ENCODE data around the gene KIF2C.
"Not testable (repeated sequence)": the region's sequence is repeated elsewhere in the genome, so short reads cannot be mapped to it uniquely, and the experiment has no call there.

KIF2C gene

DNA sequence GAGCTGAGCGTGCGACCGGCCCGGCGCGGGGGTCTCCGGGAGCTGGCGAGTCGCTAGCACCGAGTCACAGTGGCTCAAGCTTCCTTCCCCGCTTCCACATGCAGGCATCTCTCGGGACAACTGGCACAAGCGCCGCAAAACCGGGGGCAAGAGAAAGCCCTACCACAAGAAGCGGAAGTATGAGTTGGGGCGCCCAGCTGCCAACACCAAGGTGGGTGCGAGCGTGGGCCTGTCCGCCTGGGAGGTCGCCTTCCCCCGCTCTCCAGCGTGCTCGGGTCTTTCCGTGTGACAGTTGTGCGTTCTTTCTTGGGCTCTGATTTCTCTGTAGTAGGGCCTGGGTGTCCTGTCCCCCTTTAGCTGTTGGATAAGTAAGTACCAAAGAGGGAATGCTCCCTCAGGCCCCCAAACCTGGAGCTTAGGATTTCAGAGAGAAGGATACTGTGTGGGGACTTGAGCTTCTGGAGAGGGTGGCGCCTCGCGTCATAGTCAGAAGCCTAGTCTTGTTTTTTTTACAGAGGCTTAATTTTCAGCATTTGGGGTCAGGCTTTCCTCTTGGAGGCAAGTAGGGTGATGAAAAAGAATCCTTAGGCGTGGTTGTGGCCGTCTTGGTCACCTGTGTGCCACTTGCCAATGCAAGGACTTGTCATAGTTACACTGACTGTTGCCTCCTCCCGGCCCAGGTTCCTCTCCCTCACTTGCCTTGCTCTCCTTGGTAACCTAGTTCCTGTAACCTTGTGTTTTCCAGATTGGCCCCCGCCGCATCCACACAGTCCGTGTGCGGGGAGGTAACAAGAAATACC, 36.5 kb downstream of the KIF2C start:
- DNase-seq (ENCODE audit: low read depth) = peak; percentile 30

GRCh38 chr1:44776730-44777068, 37.1 kb downstream of the KIF2C start:
- no peak for DNase-seq (ENCODE audit: low read depth)

- no peak for DNase-seq (ENCODE audit: low read depth)
These were observed 37.9 kb downstream of the KIF2C start for GRCh38 chr1:44777547-44777946.

- DNase-seq (ENCODE audit: low read depth) = no peak
These were observed 38.5 kb downstream of the KIF2C start for GRCh38 chr1:44777969-44778635.

GRCh38 chr1:44778705-44779576, 39.3 kb downstream of the KIF2C start:
- DNase-seq (ENCODE audit: low read depth) = no peak

- DNase-seq (ENCODE audit: low read depth) = no peak
These were observed 41.0 kb downstream of the KIF2C start for GRCh38 chr1:44780583-44781121.

GRCh38 chr1:44783697-44784093, 44.1 kb downstream of the KIF2C start:
- no peak for DNase-seq (ENCODE audit: low read depth)

GRCh38 chr1:44784094-44785028, 44.7 kb downstream of the KIF2C start:
- DNase-seq (ENCODE audit: low read depth) = no peak

DNA sequence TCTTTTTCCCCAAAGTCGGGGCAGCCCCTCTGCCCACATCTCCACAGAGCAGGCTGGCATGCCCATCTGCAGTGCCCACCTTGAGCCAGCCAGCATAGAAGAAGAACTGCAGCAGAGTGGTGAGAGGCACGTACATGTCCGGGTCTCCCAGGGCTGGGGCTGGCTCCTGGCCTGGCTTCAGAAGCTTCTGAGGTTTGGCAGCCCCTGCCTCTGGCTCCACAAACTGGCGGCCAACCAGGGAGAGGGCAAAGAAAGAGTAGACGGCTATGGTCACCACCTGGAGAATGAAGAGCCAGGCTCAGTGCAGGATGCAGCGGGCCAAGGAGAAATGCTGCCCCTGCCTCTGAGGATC, 45.4 kb downstream of the KIF2C start:
- DNase-seq (ENCODE audit: low read depth) = no peak

- no peak for DNase-seq (ENCODE audit: low read depth)
These were observed 46.0 kb downstream of the KIF2C start for GRCh38 chr1:44785501-44786137.

DNA sequence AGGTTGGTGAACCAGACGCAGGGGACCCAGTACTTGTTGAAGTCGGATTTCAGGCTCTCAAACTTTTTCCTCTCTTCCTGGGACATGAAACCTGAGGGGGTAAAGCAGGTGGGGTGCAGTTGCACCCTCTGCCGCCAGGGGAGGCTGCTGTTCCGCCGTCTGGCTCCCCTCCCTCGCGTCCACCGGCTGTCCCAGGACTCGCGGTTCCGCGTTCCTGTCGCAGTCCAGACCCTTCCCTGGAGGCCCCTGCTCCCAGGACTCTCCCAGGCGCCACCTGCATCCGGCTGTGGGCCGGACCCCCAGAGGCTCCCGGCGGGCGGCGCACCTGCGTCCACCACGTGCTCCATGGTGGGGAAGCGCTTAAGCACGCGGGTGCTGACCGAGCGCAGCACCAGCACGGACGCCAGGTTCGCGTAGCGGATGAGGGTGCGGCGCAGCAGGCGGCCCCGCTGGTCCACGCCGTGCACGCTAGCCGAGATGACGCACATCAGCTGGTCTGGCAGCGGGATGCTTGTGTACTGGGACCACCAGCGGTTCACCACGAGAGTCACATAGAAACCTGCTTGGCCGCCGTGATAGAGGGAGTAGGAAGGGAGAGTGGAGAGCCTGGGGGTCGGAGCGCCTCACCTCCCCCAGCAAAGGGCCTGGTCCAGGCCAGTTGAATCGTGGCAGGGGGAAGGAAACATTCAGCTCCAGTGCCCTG, 46.7 kb downstream of the KIF2C start:
- peak; percentile 70 for DNase-seq (ENCODE audit: low read depth)

DNA sequence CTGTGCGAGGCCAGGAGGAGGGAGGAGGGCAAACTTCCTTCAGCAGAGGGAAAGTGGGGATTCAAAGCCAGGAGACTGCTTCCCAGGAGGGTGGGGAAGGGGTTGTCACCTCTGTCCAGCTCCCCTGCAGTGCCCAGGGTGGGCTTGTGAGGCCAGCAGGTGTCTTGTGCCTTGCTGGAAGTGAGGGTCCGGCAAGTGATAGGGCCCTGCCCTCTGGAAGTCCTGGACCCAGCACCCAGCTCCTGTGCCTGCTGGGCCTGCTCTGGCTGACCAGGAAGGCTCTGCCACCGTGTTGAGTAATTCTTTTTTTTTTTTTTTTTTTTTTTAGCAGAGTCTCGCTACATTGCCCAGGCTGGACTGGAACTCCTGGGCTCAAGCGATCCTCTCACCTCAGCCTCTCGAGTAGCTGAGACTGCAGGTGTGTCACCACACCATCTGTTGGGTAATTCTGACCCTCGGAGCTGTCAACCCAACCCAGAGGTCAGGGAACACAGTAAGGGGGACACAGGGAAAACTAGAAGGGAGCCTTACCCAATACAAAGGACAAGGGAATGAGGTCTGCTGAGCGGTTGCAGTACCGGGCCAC, 47.3 kb downstream of the KIF2C start:
- no peak for DNase-seq (ENCODE audit: low read depth)

DNA sequence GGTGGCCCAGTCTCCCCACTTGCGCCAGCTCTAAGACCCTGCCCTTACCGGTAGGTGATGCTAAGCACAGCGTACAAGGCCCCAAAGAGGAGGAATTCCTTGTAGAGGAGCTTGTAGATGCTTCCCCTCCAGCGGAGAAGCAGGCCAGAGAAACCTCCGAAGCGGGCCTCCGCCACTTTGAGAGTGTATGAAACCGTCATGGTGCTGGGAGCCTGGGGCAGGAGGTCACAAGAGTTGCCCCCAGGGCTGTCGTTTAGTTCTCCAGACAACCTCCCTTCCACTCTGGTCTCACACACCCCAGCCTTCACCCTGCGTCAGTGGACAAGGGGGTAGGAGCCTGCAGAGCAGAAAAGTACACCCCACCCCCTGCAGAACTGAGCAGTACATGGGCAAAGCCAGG, 47.9 kb downstream of the KIF2C start:
- DNase-seq (ENCODE audit: low read depth) = no peak

DNA sequence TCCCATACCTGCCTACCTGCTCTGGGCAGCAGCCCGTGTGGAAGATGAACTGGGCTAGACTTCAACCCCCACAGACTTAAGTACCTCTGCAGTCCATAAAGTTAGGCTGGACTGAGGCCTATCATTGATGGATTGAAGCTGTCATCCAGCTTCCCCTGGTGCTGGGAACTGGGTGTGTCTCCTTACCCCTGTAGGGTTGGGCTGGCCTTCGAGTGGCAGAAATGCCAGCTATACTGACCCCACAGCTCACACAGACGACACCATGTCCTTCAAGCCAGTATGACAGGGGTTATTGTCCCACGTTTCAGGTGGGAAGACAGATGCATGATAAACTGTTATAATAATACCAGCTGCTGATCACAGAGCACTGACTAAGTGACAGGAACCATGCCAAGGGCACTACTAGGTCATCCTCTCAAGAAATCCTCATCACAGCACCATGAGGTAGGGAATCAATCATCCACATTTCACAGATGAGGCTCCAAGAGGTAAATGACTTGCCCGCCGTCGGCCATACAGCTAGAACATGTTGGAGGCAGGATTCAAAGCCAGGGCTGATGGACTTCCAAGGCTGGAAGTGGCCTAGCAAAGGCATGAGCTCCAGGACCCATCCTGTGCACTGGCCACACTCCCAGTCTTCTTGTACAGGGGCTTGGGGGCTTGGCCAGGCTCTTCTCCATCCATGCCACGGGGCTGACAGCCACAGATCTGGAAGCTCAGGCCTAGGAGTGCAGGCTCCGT, 48.7 kb downstream of the KIF2C start, which contains the start of gene BEST4:
Gene BEST4, minus strand, starts transcription at position 51 of the 741 bp plus-strand sequence. CDS start 465 bp downstream, outside the sequence.
- no peak for DNase-seq (ENCODE audit: low read depth)

- no peak for DNase-seq (ENCODE audit: low read depth)
These were observed 51.5 kb downstream of the KIF2C start for GRCh38 chr1:44790968-44791801.

DNA sequence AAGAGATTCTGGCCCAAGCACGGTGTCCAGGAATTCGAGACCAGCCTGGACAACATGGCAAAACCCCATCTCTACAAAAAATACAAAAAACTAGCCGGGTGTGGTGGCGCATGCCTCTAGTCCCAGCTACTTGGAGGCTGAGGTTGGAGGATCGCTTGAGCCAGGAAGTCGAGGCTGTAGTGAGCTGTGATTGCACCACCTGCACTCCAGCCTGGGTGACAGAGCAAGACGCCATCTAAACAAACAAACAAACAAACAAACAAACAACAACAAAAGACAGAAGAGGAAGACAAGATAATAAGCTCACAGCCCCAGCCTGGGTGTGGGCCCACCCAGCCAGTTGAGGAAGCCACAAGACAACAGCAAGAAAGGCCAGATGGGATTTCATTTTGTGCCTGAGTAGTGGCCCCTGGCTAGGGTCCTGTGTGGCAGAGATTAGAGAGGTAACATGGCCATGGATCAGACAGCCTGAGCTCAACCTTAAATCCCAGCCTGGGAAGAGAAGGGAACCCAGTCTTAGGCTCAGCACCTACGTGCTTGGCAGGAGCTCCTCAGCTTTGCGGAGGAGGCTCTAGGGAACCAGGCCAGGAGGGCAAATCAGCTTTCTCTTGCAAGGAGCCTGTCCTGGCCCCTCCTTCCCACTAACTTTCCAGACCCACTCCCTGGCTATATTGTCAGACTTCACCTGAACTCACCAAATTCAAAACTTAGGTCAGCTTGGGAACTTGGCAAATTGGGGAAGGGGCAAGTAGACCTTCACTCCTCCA, 53.3 kb downstream of the KIF2C start:
- no peak for DNase-seq (ENCODE audit: low read depth)

- not testable (repeated sequence) for DNase-seq (ENCODE audit: low read depth)
These were observed 58.2 kb downstream of the KIF2C start for GRCh38 chr1:44797886-44798285.

Measured in activated T-cell treated with anti-CD3 and anti-CD28 coated beads for 1 hour (primary cell).